Body of pancreas (tissue), 4 donors: Measurements from ENCODE around the gene TMPRSS13.

ENCODE experiments used
- CTCF ChIP-seq, 7 experiments: fragments of 450-650 bp in 4 of 7; fragments of 200-600 bp in 3 of 7; sonication (generic) in 3 of 7; IDR thresholded peaks; one replicate each; pipeline ENCODE4 v1.5.1; 2016 to 2019; ENCODE audit warnings: antibody characterized with exemption in 7 of 7
- POLR2A ChIP-seq, 3 donors: fragments of 450-650 bp; IDR thresholded peaks; one replicate each; pipeline ENCODE4 v1.6.1; 2016; ENCODE audit warnings: antibody characterized with exemption in 3 of 3, mild to moderate bottlenecking in 2 of 3

- TF ChIP-seq CTCF (IDR thresholded peaks at IDR 0.05) (no peak), POLR2A (IDR thresholded peaks at IDR 0.05) (no peak)
Observed at GRCh38 chr11:117862753-117863152, 66.4 kb downstream of the TMPRSS13 start.
